CD8-positive, alpha-beta memory T cell (primary cell): ENCODE results near the gene AUTS2. TPM values are rescaled to one million over a fixed set of nuclear protein-coding genes. Genes with fewer than 3 reads are reported as not detected.
A peak's percentile ranks its signal among the peaks of the same experiment; 100 is the strongest.

Experiments
- CTCF ChIA-PET: fragments of 350-600 bp; sonication (Branson Sonifier 250); formaldehyde crosslinking; loops from one replicate; lab custom pipeline; 2021; ENCODE audit warnings: antibody characterized with exemption; lab: Charles Lee
- POLR2A ChIA-PET: fragments of 350-600 bp; sonication (Branson Sonifier 250); formaldehyde crosslinking; loops from one replicate; lab custom pipeline; 2021; ENCODE audit warnings: antibody characterized with exemption; lab: Charles Lee
- DNase-seq, 5 donors: peaks; one replicate each; pipeline versions ENCODE4 v3.0.0 to v3.0.0-alpha.2; 2020 to 2022; ENCODE audit warnings: mixed read lengths in 1 of 5
- H3K27ac ChIP-seq: one replicate; pipeline ENCODE4 v1.7.0; 2013; ENCODE audit warnings: low read depth, mild to moderate bottlenecking, low read length, moderate library complexity
- H3K27me3 ChIP-seq: 2 replicates; pipeline ENCODE4 v1.7.0; 2013; ENCODE audit warnings: low read length, mild to moderate bottlenecking; ENCODE audit not compliant: insufficient read depth, poor library complexity, severe bottlenecking
- H3K36me3 ChIP-seq: 2 replicates; pipeline ENCODE4 v1.7.0; 2013; ENCODE audit warnings: mild to moderate bottlenecking, low read length, moderate library complexity; ENCODE audit not compliant: insufficient read depth
- H3K4me1 ChIP-seq: 2 replicates; pipeline ENCODE4 v1.7.0; 2013; ENCODE audit warnings: mild to moderate bottlenecking, low read length, moderate library complexity; ENCODE audit not compliant: insufficient read depth
- H3K4me3 ChIP-seq: 2 replicates; pipeline ENCODE4 v1.7.0; 2013; ENCODE audit warnings: mild to moderate bottlenecking, low read length
- H3K9me3 ChIP-seq: 2 replicates; pipeline ENCODE4 v1.7.0; 2013; ENCODE audit warnings: mild to moderate bottlenecking, low read length
- H3K27ac Mint-ChIP-seq, 8 donors: one replicate each; pipeline ENCODE4 v1.8.0; 2020 to 2021; ENCODE audit warnings: mixed read lengths in 8 of 8, mild to moderate bottlenecking in 6 of 8, inconsistent platforms in 3 of 8, moderate library complexity in 3 of 8
- H3K27me3 Mint-ChIP-seq, 2 donors: one replicate each; pipeline ENCODE4 v1.8.0; 2020 to 2021; ENCODE audit warnings: mixed read lengths in 2 of 2, mild to moderate bottlenecking in 1 of 2, moderate library complexity in 1 of 2
- H3K36me3 Mint-ChIP-seq, 3 donors: one replicate each; pipeline ENCODE4 v1.8.0; 2020 to 2021; ENCODE audit warnings: mixed read lengths in 3 of 3, inconsistent platforms in 1 of 3, mild to moderate bottlenecking in 1 of 3
- H3K4me1 Mint-ChIP-seq, 3 donors: one replicate each; pipeline ENCODE4 v1.8.0; 2020 to 2021; ENCODE audit warnings: mixed read lengths in 3 of 3, inconsistent platforms in 1 of 3, mild to moderate bottlenecking in 1 of 3
- H3K4me3 Mint-ChIP-seq, 7 donors: one replicate each; pipeline ENCODE4 v1.8.0; 2020 to 2021; ENCODE audit warnings: mixed read lengths in 7 of 7, mild to moderate bottlenecking in 6 of 7, moderate library complexity in 4 of 7, inconsistent platforms in 2 of 7
- H3K9me3 Mint-ChIP-seq, 5 donors: one replicate each; pipeline ENCODE4 v1.8.0; 2020 to 2022; ENCODE audit warnings: mixed read lengths in 5 of 5, mild to moderate bottlenecking in 3 of 5, moderate library complexity in 2 of 5, inconsistent platforms in 1 of 5
- polyA plus RNA-seq: library from polyadenylated mRNA; unstranded; fragments of 300-500 nt; fragmentation: Illumina TruSeq; gene quantifications from one replicate; pipeline ENCODE4 v1.2.3, GENCODE V29; 2021
- total RNA-seq, 2 experiments: library from RNA; stranded (reverse); gene quantifications; one replicate each; pipeline ENCODE4 v1.2.3, GENCODE V29; 2021

AUTS2 gene
- total and polyA plus RNA-seq, 3 experiments from 2014 or later, result 4.4 to 9.9 (median 5.3) TPM

GRCh38 chr7:70056363-70056762 lies 458.1 kb downstream of the AUTS2 start:
- Mint-ChIP-seq H3K36me3 (no peaks in the 10 kb centered on the region), H3K27me3 (peaks cover 0 to 7% of the 10 kb centered on the region in 2 donors), H3K9me3 (no peaks in the 10 kb centered on the region), H3K4me3 (no peak overlapping the region), H3K27ac (no peak overlapping the region), H3K4me1 (peaks cover 4 to 9% (median 4%) of the 10 kb centered on the region in 3 donors)
- no peak for DNase-seq
- Histone ChIP-seq H3K9me3 (no peaks in the 10 kb centered on the region), H3K36me3 (no peaks in the 10 kb centered on the region), H3K27me3 (no peaks in the 10 kb centered on the region), H3K27ac (no peak overlapping the region), H3K4me3 (no peak overlapping the region), H3K4me1 (no peaks in the 10 kb centered on the region)
- CTCF ChIA-PET, result no interaction called here
- POLR2A ChIA-PET, result no interaction called here

- no peaks in the 10 kb centered on the region for H3K4me1 ChIP-seq
- H3K27me3 ChIP-seq, result no peaks in the 10 kb centered on the region
- H3K36me3 ChIP-seq, result no peaks in the 10 kb centered on the region
- DNase-seq, result no peak
- Mint-ChIP-seq H3K36me3 (no peaks in the 10 kb centered on the region), H3K4me3 (no peak overlapping the region), H3K4me1 (peaks cover 4 to 9% (median 4%) of the 10 kb centered on the region in 3 donors), H3K27ac (peak overlapping the region in 2 of 8 donors; percentile 37 to 80), H3K9me3 (no peaks in the 10 kb centered on the region), H3K27me3 (no peaks in the 10 kb centered on the region)
- no peaks in the 10 kb centered on the region for H3K9me3 ChIP-seq
- POLR2A ChIA-PET, result no interaction called here
- CTCF ChIA-PET, result no interaction called here
- no peak overlapping the region for H3K4me3 ChIP-seq
- H3K27ac ChIP-seq, result no peak overlapping the region
Observed at GRCh38 chr7:70060298-70061068, 462.2 kb downstream of the AUTS2 start.

- POLR2A ChIA-PET, result no interaction called here
- DNase-seq, result no peak
- Histone ChIP-seq H3K4me3 (no peak overlapping the region), H3K27ac (no peak overlapping the region), H3K9me3 (no peaks in the 10 kb centered on the region), H3K36me3 (no peaks in the 10 kb centered on the region), H3K27me3 (no peaks in the 10 kb centered on the region), H3K4me1 (no peaks in the 10 kb centered on the region)
- Mint-ChIP-seq H3K36me3 (no peaks in the 10 kb centered on the region), H3K27me3 (no peaks in the 10 kb centered on the region), H3K27ac (peak overlapping the region in 1 of 8 donors; percentile 2), H3K9me3 (no peaks in the 10 kb centered on the region), H3K4me1 (peaks cover 4 to 9% (median 4%) of the 10 kb centered on the region in 3 donors), H3K4me3 (no peak overlapping the region)
- CTCF ChIA-PET, result no interaction called here
Observed at GRCh38 chr7:70063371-70063770, 465.1 kb downstream of the AUTS2 start.

- Histone ChIP-seq H3K27me3 (no peaks in the 10 kb centered on the region), H3K27ac (no peak overlapping the region), H3K36me3 (no peaks in the 10 kb centered on the region), H3K9me3 (no peaks in the 10 kb centered on the region), H3K4me1 (no peaks in the 10 kb centered on the region), H3K4me3 (no peak overlapping the region)
- Mint-ChIP-seq H3K27ac (no peak overlapping the region), H3K9me3 (no peaks in the 10 kb centered on the region), H3K36me3 (no peaks in the 10 kb centered on the region), H3K4me3 (no peak overlapping the region), H3K4me1 (peaks cover 4 to 9% (median 4%) of the 10 kb centered on the region in 3 donors), H3K27me3 (no peaks in the 10 kb centered on the region)
- POLR2A ChIA-PET, result no interaction called here
- no peak for DNase-seq
- CTCF ChIA-PET, result no interaction called here
Observed at GRCh38 chr7:70063927-70064326, 465.7 kb downstream of the AUTS2 start.

GRCh38 chr7:70066844-70067243 lies 468.6 kb downstream of the AUTS2 start:
- CTCF ChIA-PET, result interaction anchor here (2.0 kb wide), 1 partner anchor 8 kb away, joined by 6 read pairs; no protein-coding TSS in a partner anchor
- no peak overlapping the region for H3K27ac Mint-ChIP-seq
- no peaks in the 10 kb centered on the region for H3K36me3 Mint-ChIP-seq
- H3K36me3 ChIP-seq, result no peaks in the 10 kb centered on the region
- no peaks in the 10 kb centered on the region for H3K27me3 Mint-ChIP-seq
- POLR2A ChIA-PET, result no interaction called here
- no peaks in the 10 kb centered on the region for H3K9me3 Mint-ChIP-seq
- no peak overlapping the region for H3K4me3 ChIP-seq
- no peaks in the 10 kb centered on the region for H3K4me1 ChIP-seq
- H3K4me1 Mint-ChIP-seq, result no peaks in the 10 kb centered on the region
- no peaks in the 10 kb centered on the region for H3K27me3 ChIP-seq
- no peak for DNase-seq
- H3K4me3 Mint-ChIP-seq, result no peak overlapping the region
- no peak overlapping the region for H3K27ac ChIP-seq
- no peaks in the 10 kb centered on the region for H3K9me3 ChIP-seq

GRCh38 chr7:70068531-70068930 lies 470.3 kb downstream of the AUTS2 start:
- H3K27me3 ChIP-seq, result no peaks in the 10 kb centered on the region
- H3K4me3 ChIP-seq, result no peak overlapping the region
- Mint-ChIP-seq H3K27me3 (no peaks in the 10 kb centered on the region), H3K9me3 (no peaks in the 10 kb centered on the region), H3K27ac (no peak overlapping the region), H3K4me3 (no peak overlapping the region), H3K36me3 (no peaks in the 10 kb centered on the region), H3K4me1 (no peaks in the 10 kb centered on the region)
- H3K27ac ChIP-seq, result no peak overlapping the region
- no peaks in the 10 kb centered on the region for H3K4me1 ChIP-seq
- no peak for DNase-seq
- no peaks in the 10 kb centered on the region for H3K9me3 ChIP-seq
- ChIA-PET POLR2A (interaction anchor here (0.7 kb wide), 1 partner anchor 152 kb away, joined by 8 read pairs; no protein-coding TSS in a partner anchor), CTCF (no interaction called here)
- H3K36me3 ChIP-seq, result no peaks in the 10 kb centered on the region

GRCh38 chr7:70069977-70070376 lies 471.7 kb downstream of the AUTS2 start:
- H3K36me3 Mint-ChIP-seq, result no peaks in the 10 kb centered on the region
- H3K27ac ChIP-seq, result no peak overlapping the region
- no peaks in the 10 kb centered on the region for H3K27me3 ChIP-seq
- no peak overlapping the region for H3K27ac Mint-ChIP-seq
- H3K4me3 Mint-ChIP-seq, result no peak overlapping the region
- H3K9me3 Mint-ChIP-seq, result no peaks in the 10 kb centered on the region
- H3K9me3 ChIP-seq, result no peaks in the 10 kb centered on the region
- ChIA-PET CTCF (no interaction called here), POLR2A (no interaction called here)
- no peaks in the 10 kb centered on the region for H3K4me1 Mint-ChIP-seq
- no peak for DNase-seq
- H3K4me1 ChIP-seq, result no peaks in the 10 kb centered on the region
- no peaks in the 10 kb centered on the region for H3K27me3 Mint-ChIP-seq
- no peaks in the 10 kb centered on the region for H3K36me3 ChIP-seq
- no peak overlapping the region for H3K4me3 ChIP-seq

GRCh38 chr7:70071766-70072165 lies 473.5 kb downstream of the AUTS2 start:
- DNase-seq, result no peak
- CTCF ChIA-PET, result no interaction called here

More at GRCh38 chr7:70071766-70072165, 473.5 kb downstream of the AUTS2 start:
- POLR2A ChIA-PET, result no interaction called here
- no peaks in the 10 kb centered on the region for H3K36me3 ChIP-seq
- H3K4me1 ChIP-seq, result no peaks in the 10 kb centered on the region
- no peaks in the 10 kb centered on the region for H3K27me3 Mint-ChIP-seq
- no peak overlapping the region for H3K27ac ChIP-seq
- H3K27ac Mint-ChIP-seq, result no peak overlapping the region
- H3K4me3 Mint-ChIP-seq, result no peak overlapping the region
- no peaks in the 10 kb centered on the region for H3K9me3 Mint-ChIP-seq
- no peaks in the 10 kb centered on the region for H3K9me3 ChIP-seq
- H3K4me3 ChIP-seq, result no peak overlapping the region
- no peaks in the 10 kb centered on the region for H3K4me1 Mint-ChIP-seq
- H3K36me3 Mint-ChIP-seq, result no peaks in the 10 kb centered on the region
- no peaks in the 10 kb centered on the region for H3K27me3 ChIP-seq
